Fibroblast of villous mesenchyme (primary cell): ENCODE measurements around the gene AP5M1. TPM values are rescaled to one million over a fixed set of nuclear protein-coding genes. Genes with fewer than 3 reads are reported as not detected.

Experiments
- DNase-seq: peaks from one replicate; pipeline ENCODE4 v3.0.0-alpha.2; 2010; ENCODE audit warnings: low read depth
- H3K4me3 ChIP-seq: 2 replicates; pipeline ENCODE4 v1.5.1; 2011; ENCODE audit warnings: low read depth, mild to moderate bottlenecking, low read length
- CTCF ChIP-seq: IDR thresholded peaks from 2 replicates; pipeline ENCODE4 v1.5.1; 2012; ENCODE audit warnings: low read depth, mild to moderate bottlenecking, low read length; ENCODE audit not compliant: insufficient read depth
- total RNA-seq: library from RNA; depleted of rRNA; stranded (reverse); fragments of >200 nt; gene quantifications from 2 replicates; pipeline ENCODE4 v1.2.3, GENCODE V29; 2012

AP5M1 gene
- total RNA-seq, 1 donor: 44.9 TPM

- no peak for DNase-seq
- H3K4me3 ChIP-seq: no peak overlapping the region
- TF ChIP-seq CTCF: no peak
Measured at GRCh38 chr14:57345106-57345505, 76.3 kb downstream of the AP5M1 start.

GRCh38 chr14:57346741-57347140, 78.0 kb downstream of the AP5M1 start:
- TF ChIP-seq CTCF: no peak
- DNase-seq: no peak
- no peak overlapping the region for H3K4me3 ChIP-seq

Other genes with a start within 250 kb of the AP5M1 start
- 65.4 and 107 TPM in 2 replicates for gene EXOC5, start 66 bp upstream of the AP5M1 start, total RNA-seq
- 16.1 and 27.2 TPM in 2 replicates for gene NAA30, start 121.6 kb downstream of the AP5M1 start, total RNA-seq
- not detected in 2 replicates for gene CCDC198, start 224.9 kb downstream of the AP5M1 start, total RNA-seq